Lower leg skin (tissue), 4 donors: ENCODE data around the gene MEIOSIN. TPM values are rescaled to one million over a fixed set of nuclear protein-coding genes. Genes with fewer than 3 reads are reported as not detected.

Source experiments
- DNase-seq, 2 donors: peaks; one replicate each; pipeline ENCODE4 v3.0.0-alpha.2; 2019; ENCODE audit warnings: low spot score in 2 of 2
- H3K4me3 ChIP-seq: fragments of 200-600 bp; sonication (generic); 2 replicates; pipeline ENCODE4 v1.5.1; 2017; ENCODE audit warnings: mild to moderate bottlenecking, low read depth; ENCODE audit not compliant: poor library complexity, severe bottlenecking
- CTCF ChIP-seq, 3 donors: fragments of 450-650 bp; IDR thresholded peaks; one replicate each; pipeline ENCODE4 v1.5.1; 2016; ENCODE audit warnings: antibody characterized with exemption in 3 of 3, mild to moderate bottlenecking in 3 of 3, moderate library complexity in 2 of 3
- POLR2A ChIP-seq, 2 donors: fragments of 450-650 bp; IDR thresholded peaks; one replicate each; pipeline ENCODE4 v1.6.1; 2016 to 2017; ENCODE audit warnings: antibody characterized with exemption in 2 of 2, mild to moderate bottlenecking in 1 of 2, moderate library complexity in 1 of 2
- WGBS, 2 donors: methylation state at CpG; one replicate each; pipeline ENCODE4 v1.1.5; 2018; 5-methylcytosine and 5-hydroxymethylcytosine counted together
- intact Hi-C: fragments of 100-400 bp; cut with DNase I; formaldehyde crosslinking; loops from one replicate; pipeline ENCODE4 v1.15.0; 2023; ENCODE audit warnings: low total_unique reads
- total RNA-seq, 4 donors: library from RNA; depleted of rRNA; stranded (reverse); fragments of >200 nt; gene quantifications; one replicate each; pipeline ENCODE4 v1.1.0, GENCODE V29; 2016

MEIOSIN gene
- total RNA-seq, 4 donors from 2014 or later, result not detected

GRCh38 chr19:45752639-45753038 is 19.4 kb downstream of the MEIOSIN start:
- 67 to 80% methylated on average over 12 of the region's 12 CpGs for whole genome bisulfite sequencing, 2 donors
- DNase-seq, result no peak
- intact Hi-C loops, result no loop called here
- H3K4me3 ChIP-seq, result no peak overlapping the region
- TF ChIP-seq POLR2A (IDR thresholded peaks at IDR 0.05) (no peak), CTCF (IDR thresholded peaks at IDR 0.05) (no peak)

- no peak for DNase-seq
- TF ChIP-seq POLR2A (IDR thresholded peaks at IDR 0.05) (no peak), CTCF (IDR thresholded peaks at IDR 0.05) (no peak)
- H3K4me3 ChIP-seq, result no peak overlapping the region
- WGBS, 2 donors, result 59 to 74% methylated on average over 5 to 6 of the region's 6 CpGs
- intact Hi-C loops, result no loop called here
Observed at GRCh38 chr19:45753548-45753947, 20.3 kb downstream of the MEIOSIN start.

GRCh38 chr19:45754323-45754722 is 21.1 kb downstream of the MEIOSIN start:
- no peak overlapping the region for H3K4me3 ChIP-seq
- WGBS, 2 donors, result 90 to 94% methylated on average over 5 to 8 of the region's 8 CpGs
- intact Hi-C loops, result no loop called here
- TF ChIP-seq POLR2A (IDR thresholded peaks at IDR 0.05) (no peak), CTCF (IDR thresholded peaks at IDR 0.05) (no peak)
- DNase-seq, result no peak

GRCh38 chr19:45757695-45758094 is 24.5 kb downstream of the MEIOSIN start:
- TF ChIP-seq CTCF (IDR thresholded peaks at IDR 0.05) (no peak), POLR2A (IDR thresholded peaks at IDR 0.05) (no peak)
- no peak for DNase-seq
- 71 to 78% methylated on average over 9 of the region's 9 CpGs for WGBS, 2 donors
- intact Hi-C loops, result loop anchor here (5.0 kb wide), 1 partner anchor 1440 kb away; no protein-coding TSS in a partner anchor
- H3K4me3 ChIP-seq, result no peak overlapping the region

- DNase-seq, result no peak
- WGBS, 2 donors, result 78 to 86% methylated on average over 7 to 9 of the region's 9 CpGs
- TF ChIP-seq POLR2A (IDR thresholded peaks at IDR 0.05), result no peak
- no peak overlapping the region for H3K4me3 ChIP-seq
- intact Hi-C loops, result loop anchor here (5.0 kb wide), 1 partner anchor 1438 kb away; no protein-coding TSS in a partner anchor
Observed at GRCh38 chr19:45758921-45759320, 25.7 kb downstream of the MEIOSIN start.

GRCh38 chr19:45761714-45762113 is 28.5 kb downstream of the MEIOSIN start:
- intact Hi-C loops, result no loop called here
- H3K4me3 ChIP-seq, result no peak overlapping the region
- no peak for TF ChIP-seq CTCF (IDR thresholded peaks at IDR 0.05)
- TF ChIP-seq POLR2A (IDR thresholded peaks at IDR 0.05), result no peak
- DNase-seq, result peak in 1 of 2 donors; percentile 72
- WGBS, 2 donors, result 84 to 87% methylated on average over 17 of the region's 17 CpGs
